IMR-90 (cell line): Measurements from ENCODE around the gene PRCD. TPM values are rescaled to one million over a fixed set of nuclear protein-coding genes. Genes with fewer than 3 reads are reported as not detected.
A peak's percentile ranks its signal among the peaks of the same experiment; 100 is the strongest.

ENCODE experiments used
- ATAC-seq: fragments of 200-7000 bp; cut with Tn5 transposase; 2 replicates; pipeline ENCODE4 v1.9.1; 2020; ENCODE audit warnings: low read depth, mild to moderate bottlenecking, moderate library complexity
- BruUV-seq: library from RNA; stranded (reverse); fragments of 400-500 nt; replicated peaks from 2 replicates; lab custom pipeline; 2021; lab: Mats Ljungman, UMichigan
- CTCF ChIA-PET: fragments of 300-600 bp; formaldehyde crosslinking; extraction: SDS; loops from one replicate; lab custom pipeline; 2021; ENCODE audit warnings: antibody characterized with exemption; lab: Yijun Ruan, JAX
- POLR2A ChIA-PET: fragments of 300-600 bp; sonication (Branson Sonifier 250); formaldehyde crosslinking; loops from one replicate; lab custom pipeline; 2022; ENCODE audit warnings: antibody characterized with exemption; ENCODE audit not compliant: unreplicated experiment; lab: Charles Lee
- DNase-seq: peaks from one replicate; pipeline ENCODE4 v3.0.0; 2013
- H2AFZ ChIP-seq: replicated peaks from 2 replicates; pipeline ENCODE3; 2013; ENCODE audit warnings: low read length, mild to moderate bottlenecking; ENCODE audit not compliant: poor library complexity
- H2AK5ac ChIP-seq: 2 replicates; pipeline ENCODE4 v1.6.1; 2013; ENCODE audit warnings: low read depth, low read length, inconsistent platforms
- H2AK9ac ChIP-seq: replicated peaks from 2 replicates; pipeline ENCODE3; 2013; ENCODE audit warnings: mild to moderate bottlenecking, low read depth, low read length, moderate library complexity; ENCODE audit not compliant: poor library complexity
- H2BK120ac ChIP-seq: 2 replicates; pipeline ENCODE4 v1.6.1; 2013; ENCODE audit warnings: low read depth, low read length, inconsistent platforms
- H2BK15ac ChIP-seq: 3 replicates; pipeline ENCODE4 v1.6.1; 2013; ENCODE audit warnings: low read depth, low read length, inconsistent platforms
- H2BK20ac ChIP-seq: 2 replicates; pipeline ENCODE4 v1.6.1; 2013; ENCODE audit warnings: low read depth, mild to moderate bottlenecking, inconsistent platforms, low read length, moderate library complexity
- H2BK5ac ChIP-seq: 2 replicates; pipeline ENCODE4 v1.6.1; 2013; ENCODE audit warnings: mild to moderate bottlenecking, low read depth, low read length, inconsistent platforms; ENCODE audit not compliant: poor library complexity, severe bottlenecking
- H3K14ac ChIP-seq: replicated peaks from 2 replicates; pipeline ENCODE4 v1.6.1; 2013; ENCODE audit warnings: low read depth, low read length, inconsistent platforms
- H3K18ac ChIP-seq: 2 replicates; pipeline ENCODE4 v1.6.1; 2013; ENCODE audit warnings: low read depth, low read length, control low read depth
- H3K23ac ChIP-seq: 2 replicates; pipeline ENCODE4 v1.6.1; 2013; ENCODE audit warnings: low read depth, low read length, inconsistent platforms
- H3K27ac ChIP-seq: 2 replicates; pipeline ENCODE4 v1.5.1; 2013; ENCODE audit warnings: mild to moderate bottlenecking, control low read depth, low read length; ENCODE audit not compliant: insufficient read depth
- H3K27me3 ChIP-seq: 2 replicates; pipeline ENCODE4 v1.6.1; 2013; ENCODE audit warnings: low read length; ENCODE audit not compliant: control insufficient read depth, insufficient read depth
- H3K36me3 ChIP-seq: 2 replicates; pipeline ENCODE4 v1.6.1; 2013; ENCODE audit warnings: low read length, mixed read lengths; ENCODE audit not compliant: control insufficient read depth, insufficient read depth
- H3K4ac ChIP-seq: 2 replicates; pipeline ENCODE4 v1.6.1; 2013; ENCODE audit warnings: low read depth, low read length, inconsistent platforms
- H3K4me1 ChIP-seq: 2 replicates; pipeline ENCODE4 v1.6.1; 2013; ENCODE audit warnings: low read length, mixed read lengths; ENCODE audit not compliant: control insufficient read depth, insufficient read depth
- H3K4me2 ChIP-seq: 2 replicates; pipeline ENCODE4 v1.6.1; 2013; ENCODE audit warnings: low read depth, mild to moderate bottlenecking, control low read depth, low read length, moderate library complexity
- H3K4me3 ChIP-seq: 2 replicates; pipeline ENCODE4 v1.5.1; 2013; ENCODE audit warnings: low read depth, mild to moderate bottlenecking, control low read depth, low read length, moderate library complexity; ENCODE audit not compliant: insufficient read depth
- H3K56ac ChIP-seq: 2 replicates; pipeline ENCODE4 v1.6.1; 2013; ENCODE audit warnings: low read length, inconsistent platforms; ENCODE audit not compliant: insufficient read depth; ENCODE audit errors: extremely low read depth
- H3K79me1 ChIP-seq, 2 experiments: 2 replicates each; pipeline ENCODE4 v1.6.1; 2013; ENCODE audit warnings: low read length in 2 of 2, inconsistent platforms in 1 of 2, low read depth in 1 of 2
- H3K9ac ChIP-seq: 2 replicates; pipeline ENCODE4 v1.6.1; 2013; ENCODE audit warnings: low read depth, low read length, control low read depth
- H3K9me1 ChIP-seq: 2 replicates; pipeline ENCODE4 v1.6.1; 2013; ENCODE audit warnings: low read length, inconsistent platforms; ENCODE audit not compliant: insufficient read depth
- H3K9me3 ChIP-seq: 2 replicates; pipeline ENCODE4 v1.6.1; 2013; ENCODE audit warnings: low read length; ENCODE audit not compliant: control insufficient read depth, insufficient read depth
- H4K20me1 ChIP-seq: 2 replicates; pipeline ENCODE4 v1.6.1; 2013; ENCODE audit warnings: low read length, inconsistent platforms; ENCODE audit not compliant: insufficient read depth
- H4K5ac ChIP-seq: 2 replicates; pipeline ENCODE4 v1.6.1; 2013; ENCODE audit warnings: mild to moderate bottlenecking, low read depth, low read length, control low read depth
- H4K8ac ChIP-seq, 2 experiments: 2 replicates each; pipeline ENCODE4 v1.6.1; 2013; ENCODE audit warnings: low read depth in 2 of 2, low read length in 2 of 2, control low read depth in 1 of 2, inconsistent platforms in 1 of 2
- H4K91ac ChIP-seq: 2 replicates; pipeline ENCODE4 v1.6.1; 2013; ENCODE audit warnings: low read depth, low read length, inconsistent platforms; ENCODE audit not compliant: insufficient read depth
- BHLHE40 ChIP-seq: fragments of 150-350 bp; IDR thresholded peaks from 2 replicates; pipeline ENCODE4 v1.6.1; 2016; ENCODE audit warnings: mild to moderate bottlenecking, low read depth, low read length
- CEBPB ChIP-seq: IDR thresholded peaks from 2 replicates; pipeline ENCODE4 v1.6.1; 2012; ENCODE audit warnings: low read depth, low read length, improper control_type of control experiment
- CHD1 ChIP-seq: IDR thresholded peaks from 2 replicates; pipeline ENCODE4 v1.6.1; 2012; ENCODE audit warnings: low read depth, low read length, improper control_type of control experiment
- CTCF ChIP-seq: conservative IDR thresholded peaks from 2 replicates; pipeline ENCODE4 v1.5.1; 2012; ENCODE audit warnings: mild to moderate bottlenecking, low read depth, low read length, improper control_type of control experiment
- ELK1 ChIP-seq: fragments of 150-350 bp; IDR thresholded peaks from 2 replicates; pipeline ENCODE4 v1.6.1; 2016; ENCODE audit warnings: low read depth, mild to moderate bottlenecking, low read length, moderate library complexity, borderline replicate concordance
- FOS ChIP-seq: fragments of 150-350 bp; IDR thresholded peaks from 2 replicates; pipeline ENCODE4 v1.6.1; 2016; ENCODE audit warnings: low read depth, low read length
- MAFK ChIP-seq: IDR thresholded peaks from 2 replicates; pipeline ENCODE4 v1.6.1; 2012; ENCODE audit warnings: low read depth, low read length, improper control_type of control experiment
- MXI1 ChIP-seq: IDR thresholded peaks from 2 replicates; pipeline ENCODE4 v1.6.1; 2012; ENCODE audit warnings: low read depth, mild to moderate bottlenecking, low read length, moderate library complexity, borderline replicate concordance
- NFE2L2 ChIP-seq: fragments of 150-350 bp; IDR thresholded peaks from 2 replicates; pipeline ENCODE4 v1.6.1; 2016; ENCODE audit warnings: low read depth, mild to moderate bottlenecking, low read length
- POLR2A ChIP-seq: IDR thresholded peaks from 2 replicates; pipeline ENCODE4 v1.6.1; 2012; ENCODE audit warnings: mild to moderate bottlenecking, low read depth, low read length
- RCOR1 ChIP-seq: IDR thresholded peaks from 2 replicates; pipeline ENCODE4 v1.6.1; 2012; ENCODE audit warnings: mild to moderate bottlenecking, low read length, improper control_type of control experiment; ENCODE audit not compliant: insufficient replicate concordance
- SMC3 ChIP-seq: fragments of 150-350 bp; IDR thresholded peaks from 2 replicates; pipeline ENCODE4 v1.6.1; 2016; ENCODE audit warnings: low read depth, mild to moderate bottlenecking, antibody characterized with exemption, low read length, moderate library complexity
- USF2 ChIP-seq: fragments of 150-350 bp; IDR thresholded peaks from 2 replicates; pipeline ENCODE4 v1.6.1; 2017; ENCODE audit warnings: mild to moderate bottlenecking, antibody characterized with exemption, low read length, low read depth
- WGBS, 2 experiments: methylation state at CpG; one replicate each; pipeline versions ENCODE4 v1.1.5 to v1.1.7; 2013; ENCODE audit warnings: missing lambda C conversion rate in 2 of 2; ENCODE audit not compliant: insufficient read length in 1 of 2; ENCODE audit errors: extremely low coverage in 2 of 2; 5-methylcytosine and 5-hydroxymethylcytosine counted together
- dilution Hi-C: fragments of 300-500 bp; cut with HindIII; formaldehyde crosslinking; loops from one replicate; pipeline ENCODE4 v1.14.3; 2018; ENCODE audit warnings: low sequenced_read_pairs; ENCODE audit not compliant: unreplicated experiment
- in situ Hi-C: fragments of 300-500 bp; cut with MboI; formaldehyde crosslinking; loops from 3 replicates; pipeline ENCODE4 v1.14.3; 2019; ENCODE audit warnings: low sequenced_read_pairs, inconsistent platforms, mixed read lengths
- intact Hi-C: fragments of 100-400 bp; cut with micrococcal nuclease; formaldehyde crosslinking; loops from 2 replicates; pipeline ENCODE4 v1.10.0; 2022
- polyA plus RNA-seq, 3 experiments: library from polyadenylated mRNA; depleted of rRNA; stranded (reverse); fragments of >200 nt; gene quantifications; 2 replicates each; pipeline ENCODE4 v1.2.3, GENCODE V29; 2012; ENCODE audit warnings: low replicate concordance in 1 of 3
- total RNA-seq: library from RNA; depleted of rRNA; stranded (reverse); fragments of >200 nt; gene quantifications from 2 replicates; pipeline ENCODE4 v1.2.3, GENCODE V29; 2012

The PRCD gene
- total and polyA plus RNA-seq, 2 of the 4 experiments (the other 2 are of a cell fraction) = 0.32 TPM; not detected in 1

GRCh38 chr17:76537288-76537577 is 2.6 kb upstream of the PRCD start:
- Histone ChIP-seq H3K36me3 (no peaks in the 10 kb centered on the region; the same call in 1 of the 2 replicates), H2BK120ac (peak overlapping the region; percentile 45; the same call in 1 of the 2 replicates), H3K9me3 (no peaks in the 10 kb centered on the region), H3K27ac (0 out of 2 replicates have a peak overlapping the region, but pooled peaks have one; percentile 1), H3K18ac (no peak overlapping the region), H2AK9ac (peak overlapping the region; percentile 48), H3K56ac (no peak overlapping the region), H3K4ac (peak overlapping the region; percentile 78), H4K5ac (no peak overlapping the region), H2BK5ac (no peak overlapping the region), H3K9ac (peak overlapping the region; percentile 17; the same call in 1 of the 2 replicates), H2BK20ac (no peak overlapping the region), H4K8ac (peak overlapping the region in 1 of 2 experiments; percentile 55; a peak in 1 of 4 replicates), H2AK5ac (peak overlapping the region; percentile 33; the same call in 1 of the 2 replicates), H3K27me3 (peaks cover 2% of the 10 kb centered on the region; the same call in 1 of the 2 replicates), H4K20me1 (no peaks in the 10 kb centered on the region), H3K79me1 (peaks cover 0 to under 1% of the 10 kb centered on the region in 2 experiments; a peak in 1 of 4 replicates), H3K4me3 (peak overlapping the region; percentile 46), H3K23ac (no peak overlapping the region), H2BK15ac (no peak overlapping the region), H3K4me2 (peak overlapping the region; percentile 45), H4K91ac (no peak overlapping the region), H3K4me1 (peaks cover 10% of the 10 kb centered on the region), H3K9me1 (peaks cover 11% of the 10 kb centered on the region), H3K14ac (peak overlapping the region; percentile 88), H2AFZ (peak overlapping the region; percentile 82)
- ChIA-PET POLR2A (no interaction called here), CTCF (interaction anchor here (1.1 kb wide), 1 partner anchor 10 kb away, joined by 3 read pairs; no protein-coding TSS in a partner anchor)
- no TSS peak for BruUV-seq
- WGBS, 2 experiments = no CpG with 5 or more reads among the region's 26 CpGs
- TF ChIP-seq MXI1 (no peak), NFE2L2 (no peak), POLR2A (no peak), CTCF (no peak), BHLHE40 (no peak), CHD1 (no peak), FOS (no peak), RCOR1 (no peak), USF2 (no peak), MAFK (no peak), SMC3 (no peak), ELK1 (no peak), CEBPB (no peak)
- ATAC-seq (peak; percentile 7), DNase-seq (peak; percentile 39)
- in situ Hi-C loops = no loop called here
- intact Hi-C loops = loop anchor here (10.0 kb wide), 1 partner anchor 528 kb away; no protein-coding TSS in a partner anchor
- dilution Hi-C loops = no loop called here
